GM12801 (cell line): ENCODE results near the gene CFAP44.

Experiments used
- CTCF ChIP-seq: IDR thresholded peaks from one replicate; pipeline ENCODE4 v1.5.1; 2011; ENCODE audit warnings: control low read depth; ENCODE audit not compliant: insufficient read length; ENCODE audit errors: extremely low read depth

CFAP44 gene

DNA sequence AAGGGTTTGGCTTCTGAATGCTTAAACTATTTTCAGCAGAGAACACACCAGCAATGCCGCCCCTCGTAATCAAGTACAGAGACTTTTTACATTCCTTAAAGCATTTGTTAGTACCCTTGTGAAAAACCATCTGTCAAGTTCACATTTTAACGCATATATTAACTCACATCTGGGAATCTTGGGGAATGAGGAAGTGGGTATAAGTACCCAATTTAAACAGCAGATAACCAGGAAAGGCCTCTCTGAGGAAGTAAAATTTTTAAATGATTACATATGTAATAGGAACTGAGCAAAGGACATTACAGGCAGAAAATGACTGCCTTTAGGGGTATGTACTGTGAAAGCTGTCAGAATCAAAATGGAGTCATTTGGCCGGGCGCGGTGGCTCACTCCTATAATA, 12.8 kb upstream of the CFAP44 start:
- no peak for TF ChIP-seq CTCF

DNA sequence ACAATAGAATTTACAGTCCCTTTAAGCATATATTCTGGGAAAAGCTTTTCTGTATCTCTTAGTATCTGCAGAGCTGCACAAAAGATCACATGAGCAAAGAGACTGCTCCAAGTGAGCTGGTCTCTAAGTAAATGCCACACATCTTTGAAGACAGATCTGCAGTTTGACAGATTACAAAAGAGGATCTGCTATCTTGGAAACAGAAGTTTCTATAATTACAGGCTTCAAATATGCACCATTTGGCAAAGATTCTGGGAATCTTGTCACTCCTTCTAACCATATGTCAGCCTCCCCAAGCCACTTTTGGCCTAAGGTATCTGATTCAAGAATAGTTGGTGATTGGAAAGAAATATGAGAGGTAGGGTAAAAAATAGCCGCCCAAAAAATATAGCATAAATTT, 9.6 kb upstream of the CFAP44 start:
- TF ChIP-seq CTCF = no peak

DNA sequence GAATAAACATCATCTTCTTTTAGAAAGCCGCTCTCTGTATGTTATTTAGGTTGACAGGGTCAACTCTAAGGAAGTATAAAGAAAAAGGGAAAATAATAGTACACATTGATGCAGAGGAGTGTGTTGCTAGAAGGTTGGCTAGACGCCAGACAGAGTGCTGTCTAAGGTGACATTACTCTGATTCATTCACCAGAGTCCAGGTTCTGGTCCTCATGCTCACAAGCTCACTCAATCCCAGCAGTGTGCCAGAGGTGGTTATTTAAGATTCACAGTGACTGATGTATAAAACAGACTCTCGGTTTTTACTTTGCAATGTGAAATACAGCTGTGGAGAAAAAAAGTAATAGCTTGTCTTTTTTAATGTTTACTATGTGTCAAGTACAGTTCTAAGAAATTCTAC, 1.7 kb downstream of the CFAP44 start:
- no peak for TF ChIP-seq CTCF

DNA sequence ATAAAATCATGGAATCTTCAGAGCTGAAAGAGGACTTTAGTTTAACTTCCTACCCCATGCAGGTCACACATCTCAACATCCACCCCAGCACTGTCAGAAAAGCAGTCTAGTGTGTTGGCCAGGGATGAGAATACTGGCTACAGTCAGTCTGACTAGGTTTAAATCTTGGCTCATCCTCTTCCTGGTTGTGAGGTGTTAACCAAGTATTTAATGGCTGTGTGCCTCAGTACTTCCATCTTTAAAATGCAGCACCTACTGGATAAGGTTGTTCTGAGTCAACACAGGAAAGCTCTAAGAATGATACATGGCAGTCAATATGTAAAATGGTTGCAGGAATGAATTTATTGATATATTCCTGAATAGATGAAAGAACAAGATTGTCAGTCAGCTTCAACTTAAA, 3.1 kb downstream of the CFAP44 start:
- no peak for TF ChIP-seq CTCF

DNA sequence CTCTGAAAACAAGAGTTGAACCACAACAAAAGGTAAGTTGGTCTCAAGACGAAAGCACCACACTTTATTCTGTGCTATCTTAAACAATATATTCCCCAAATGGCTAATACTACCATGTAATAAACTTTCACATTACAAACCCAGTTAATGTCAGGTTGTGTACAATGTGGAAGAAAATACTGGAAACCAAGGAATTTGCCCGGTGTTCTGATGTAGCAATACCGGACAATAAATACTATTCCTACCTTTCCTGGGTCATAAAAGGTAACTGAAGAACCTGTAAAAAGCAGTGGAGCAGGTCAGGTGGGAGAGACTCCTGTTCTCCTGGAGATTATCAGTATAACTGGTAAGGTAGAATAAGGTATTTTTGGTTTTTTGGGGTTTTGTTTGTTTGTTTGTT, 3.9 kb downstream of the CFAP44 start:
- no peak for TF ChIP-seq CTCF

DNA sequence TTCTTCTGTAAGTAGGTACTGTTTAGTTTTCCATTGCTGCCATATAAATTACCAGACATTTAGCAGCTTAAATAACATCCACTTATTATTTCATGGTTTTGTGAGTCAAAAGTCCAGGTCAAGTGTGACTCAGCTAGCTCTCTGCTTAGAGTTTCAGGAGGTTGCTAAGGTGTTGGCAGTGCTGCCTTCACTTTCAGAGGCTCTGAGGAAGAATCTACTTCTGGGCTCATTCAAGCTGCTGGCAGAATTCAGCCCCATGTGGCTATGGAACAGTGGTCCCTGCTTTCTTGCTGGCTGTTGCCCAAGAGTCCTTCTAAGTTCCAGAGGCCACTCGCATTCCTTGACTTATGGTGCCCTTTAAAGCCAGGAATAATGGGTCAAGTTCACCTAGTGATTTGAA, 4.5 kb downstream of the CFAP44 start:
- TF ChIP-seq CTCF = no peak

DNA sequence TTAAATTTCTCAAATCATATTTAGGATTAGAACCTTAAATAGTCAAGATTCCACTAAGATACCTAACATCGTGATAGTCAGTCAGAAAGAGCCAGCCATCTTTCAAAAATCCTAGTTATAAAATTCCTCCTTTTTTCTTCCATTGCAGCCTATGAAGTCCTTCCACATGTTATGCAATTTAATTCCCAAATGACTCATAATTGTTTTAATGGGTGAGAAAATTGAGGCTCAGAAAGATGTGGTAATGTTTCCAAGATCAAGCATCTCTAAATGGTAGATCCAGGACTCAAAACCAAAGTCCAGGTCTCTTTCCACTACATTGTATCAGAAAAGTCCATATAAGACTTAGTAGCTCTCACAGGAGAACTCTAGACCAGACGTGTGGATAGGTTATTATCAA, 9.5 kb downstream of the CFAP44 start:
- TF ChIP-seq CTCF = no peak

DNA sequence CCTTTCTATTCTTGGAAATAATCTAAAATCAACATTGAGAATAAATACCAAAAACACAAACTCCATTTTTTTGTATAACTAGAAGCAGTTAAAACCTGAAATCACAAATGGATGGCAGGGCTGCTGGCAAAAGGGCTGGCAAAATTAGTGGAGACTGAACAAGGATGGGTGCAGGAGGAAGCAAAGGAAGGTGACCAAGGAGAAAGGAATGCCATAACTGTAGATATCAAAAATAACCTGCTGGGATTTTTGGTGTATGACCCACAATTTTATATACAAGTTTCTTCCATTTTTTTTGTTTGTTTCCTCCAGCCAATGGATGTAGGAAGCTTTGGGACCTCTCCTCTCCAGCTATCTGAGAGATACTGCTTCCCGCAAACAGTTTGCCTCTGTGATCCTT, 12.7 kb downstream of the CFAP44 start:
- no peak for TF ChIP-seq CTCF
